Dedifferentiated amniotic fluid mesenchymal stem cell (primary cell): ENCODE measurements around the gene KRTAP5-11.
"Not testable (repeated sequence)": the region's sequence is repeated elsewhere in the genome, so short reads cannot be mapped to it uniquely, and the experiment has no call there.

Experiments used
- DNase-seq: peaks from one replicate; pipeline ENCODE4 v3.0.0-alpha.2; 2016; ENCODE audit errors: extremely low spot score

Gene KRTAP5-11, protein sequence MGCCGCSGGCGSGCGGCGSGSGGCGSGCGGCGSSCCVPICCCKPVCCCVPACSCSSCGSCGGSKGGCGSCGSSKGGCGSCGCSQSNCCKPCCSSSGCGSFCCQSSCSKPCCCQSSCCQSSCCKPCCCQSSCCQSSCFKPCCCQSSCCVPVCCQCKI

DNA sequence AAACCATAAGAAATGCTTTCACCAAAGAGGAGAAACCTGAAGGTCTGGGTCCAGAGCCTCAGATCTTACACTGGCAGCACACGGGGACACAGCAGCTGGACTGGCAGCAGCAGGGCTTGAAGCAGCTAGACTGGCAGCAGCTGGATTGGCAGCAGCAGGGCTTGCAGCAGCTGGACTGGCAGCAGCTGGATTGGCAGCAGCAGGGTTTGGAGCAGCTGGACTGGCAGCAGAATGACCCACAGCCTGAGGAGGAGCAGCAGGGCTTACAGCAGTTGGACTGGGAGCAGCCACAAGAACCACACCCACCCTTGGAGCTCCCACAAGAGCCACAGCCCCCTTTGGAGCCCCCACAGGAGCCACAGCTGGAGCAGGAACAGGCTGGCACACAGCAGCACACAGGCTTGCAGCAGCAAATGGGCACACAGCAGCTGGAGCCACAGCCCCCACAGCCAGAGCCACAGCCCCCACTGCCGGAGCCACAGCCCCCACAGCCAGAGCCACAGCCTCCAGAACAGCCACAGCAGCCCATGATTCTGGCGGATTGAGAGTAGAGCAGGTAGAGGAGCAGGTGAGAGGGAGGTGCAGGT lies at the start of gene KRTAP5-11:
KRTAP5-11 (minus strand) TSS at position 567 of the 587 bp plus-strand sequence; CDS start at position 529, 38 bp downstream.
- no peak for DNase-seq

DNA sequence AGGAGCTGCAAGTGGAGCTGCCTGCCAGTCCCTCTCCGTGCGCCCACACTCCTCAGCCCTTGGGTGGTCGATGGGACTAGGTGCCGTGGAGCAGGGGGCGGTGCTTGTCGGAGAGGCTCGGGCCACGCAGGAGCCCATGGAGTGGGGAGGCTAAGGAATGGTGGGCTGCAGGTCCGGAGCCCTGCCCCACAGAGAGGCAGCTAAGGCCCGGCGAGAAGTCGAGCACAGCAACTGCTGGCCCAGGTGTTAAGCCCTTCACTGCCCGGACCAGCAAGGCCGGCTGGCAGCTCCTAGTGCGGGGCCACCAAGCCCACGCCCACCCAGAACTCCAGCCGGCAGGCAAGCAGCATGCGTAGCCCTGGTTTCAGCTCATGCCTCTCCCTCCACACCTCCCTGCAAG lies 48.9 kb upstream of the KRTAP5-11 start:
- not testable (repeated sequence) for DNase-seq

DNA sequence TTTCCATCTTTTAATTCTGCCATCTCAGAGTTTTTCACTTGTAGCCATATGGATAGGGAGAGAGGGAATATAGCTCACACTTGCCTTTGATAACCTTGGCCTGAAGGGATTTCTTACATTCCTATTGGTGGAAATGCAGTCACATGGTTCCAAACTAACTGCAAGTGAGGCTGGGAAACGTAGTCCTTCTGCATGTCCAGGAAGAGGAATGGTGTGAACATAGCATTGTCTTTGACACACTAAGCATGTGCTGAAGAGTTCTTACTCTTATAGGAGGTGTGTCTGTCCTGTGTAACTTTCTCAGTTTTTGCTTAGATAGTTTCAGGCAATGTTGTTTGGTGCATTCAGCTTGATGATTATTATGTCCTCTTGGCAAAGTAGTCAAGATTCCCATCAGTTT lies 47.4 kb upstream of the KRTAP5-11 start:
- not testable (repeated sequence) for DNase-seq

DNA sequence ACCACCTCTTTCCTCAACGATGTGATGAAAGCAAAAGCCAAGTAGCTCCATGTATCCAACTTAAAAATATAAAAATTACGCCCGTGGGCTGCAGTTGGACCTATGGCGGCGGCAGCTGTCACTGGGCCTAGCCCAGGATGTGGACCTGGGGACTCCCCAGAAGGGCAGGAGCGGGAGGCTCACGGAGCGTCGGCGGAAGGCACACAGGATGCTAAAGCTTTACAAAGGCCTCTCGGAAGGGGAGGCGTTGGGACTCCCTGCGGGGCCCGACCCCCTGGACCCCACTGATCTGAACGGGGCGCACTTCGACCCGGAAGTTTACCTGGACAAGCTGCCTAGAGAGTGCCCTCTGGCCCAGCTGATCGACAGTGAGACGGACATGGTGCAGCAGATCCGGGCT lies 46.3 kb upstream of the KRTAP5-11 start:
- DNase-seq: not testable (repeated sequence)

- not testable (repeated sequence) for DNase-seq
These were observed 40.6 kb upstream of the KRTAP5-11 start for GRCh38 chr11:71623226-71623625.

DNA sequence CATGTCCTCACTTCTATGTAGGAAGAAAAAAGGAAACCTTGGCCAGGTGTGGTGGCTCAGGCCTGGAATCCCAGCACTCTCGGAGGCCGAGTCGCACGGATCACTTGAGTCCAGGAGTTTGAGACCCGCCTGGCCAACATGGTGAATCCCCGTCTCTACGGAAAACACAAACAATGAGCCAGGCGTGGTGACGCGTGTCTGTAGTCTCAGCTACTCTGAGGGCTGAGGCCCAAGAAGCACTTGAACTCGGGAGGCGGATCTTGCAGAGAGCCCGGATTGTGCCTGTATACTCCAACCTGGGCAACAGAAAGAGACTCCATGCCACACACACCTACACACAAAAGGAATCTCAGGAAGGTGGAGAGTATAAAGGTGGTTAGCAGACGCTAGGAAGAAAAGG lies 39.9 kb upstream of the KRTAP5-11 start:
- not testable (repeated sequence) for DNase-seq

DNA sequence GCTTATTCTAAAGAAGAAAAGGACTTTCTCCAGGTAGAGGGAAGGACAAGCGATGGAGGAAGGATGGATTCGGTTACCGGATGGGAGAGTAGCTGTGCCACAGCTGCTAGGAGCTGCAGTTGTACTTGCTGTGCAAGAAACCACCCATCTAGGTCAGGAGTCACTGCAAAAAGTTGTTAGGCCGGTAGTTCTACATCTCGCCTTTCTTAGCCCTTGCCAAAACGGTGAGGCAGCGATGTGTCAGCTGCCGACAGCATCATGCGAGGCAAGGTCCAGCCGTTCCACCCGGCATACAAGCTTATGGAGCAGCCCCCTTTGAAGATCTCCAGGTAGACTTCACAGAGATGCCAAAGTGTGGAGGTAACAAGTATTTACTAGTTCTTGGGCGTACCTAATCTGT lies 32.3 kb upstream of the KRTAP5-11 start:
- not testable (repeated sequence) for DNase-seq

DNA sequence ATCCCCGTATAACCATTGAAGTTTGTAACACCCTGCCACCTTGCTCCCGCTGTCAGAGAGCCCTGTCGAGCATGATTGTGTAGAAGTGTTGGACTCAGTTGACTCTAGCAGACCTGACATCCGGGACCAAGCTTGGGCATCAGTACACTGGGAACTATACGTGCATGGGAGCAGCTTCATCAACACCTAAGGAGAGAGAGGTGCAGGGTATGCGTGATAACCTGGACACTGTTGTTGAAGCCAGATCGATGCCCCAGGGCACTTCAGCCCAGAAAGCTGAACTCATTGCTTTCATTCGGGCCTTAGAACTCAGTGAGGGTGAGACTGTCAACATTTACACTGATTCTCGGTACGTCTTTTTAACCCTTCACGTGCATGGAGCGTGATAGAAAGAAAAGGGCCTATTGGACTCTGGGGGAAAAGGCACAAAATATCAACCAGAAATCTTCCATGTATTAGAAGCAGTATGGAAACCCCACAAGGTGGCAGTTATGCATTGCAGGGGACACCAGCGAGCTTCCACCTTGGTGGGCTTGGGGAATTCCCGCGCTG lies 31.8 kb upstream of the KRTAP5-11 start:
- not testable (repeated sequence) for DNase-seq

DNA sequence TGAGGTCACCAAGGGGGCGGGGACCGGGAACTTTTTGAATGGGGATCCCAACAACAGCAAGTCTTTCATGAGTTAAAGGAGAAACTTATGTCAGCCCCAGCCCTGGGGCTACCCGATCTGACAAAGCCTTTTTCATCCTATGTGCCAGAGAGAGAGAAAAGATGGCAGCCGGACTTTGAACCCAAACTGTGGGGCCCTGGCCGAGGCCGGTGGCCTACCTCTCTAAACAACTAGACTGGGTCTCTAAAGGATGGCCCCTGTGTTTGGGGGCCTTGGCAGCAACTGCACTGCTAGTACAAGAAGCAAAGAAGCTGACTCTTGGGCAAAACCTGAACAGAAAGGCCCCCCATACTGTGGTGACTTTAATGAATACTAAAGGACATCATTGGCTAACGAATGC lies 31.3 kb upstream of the KRTAP5-11 start:
- DNase-seq: not testable (repeated sequence)

GRCh38 chr11:71611218-71611910 lies 28.7 kb upstream of the KRTAP5-11 start:
- DNase-seq: not testable (repeated sequence)

- not testable (repeated sequence) for DNase-seq
These were observed 25.6 kb upstream of the KRTAP5-11 start for GRCh38 chr11:71608272-71608671.

- not testable (repeated sequence) for DNase-seq
These were observed 25.0 kb upstream of the KRTAP5-11 start for GRCh38 chr11:71607520-71608216.

DNA sequence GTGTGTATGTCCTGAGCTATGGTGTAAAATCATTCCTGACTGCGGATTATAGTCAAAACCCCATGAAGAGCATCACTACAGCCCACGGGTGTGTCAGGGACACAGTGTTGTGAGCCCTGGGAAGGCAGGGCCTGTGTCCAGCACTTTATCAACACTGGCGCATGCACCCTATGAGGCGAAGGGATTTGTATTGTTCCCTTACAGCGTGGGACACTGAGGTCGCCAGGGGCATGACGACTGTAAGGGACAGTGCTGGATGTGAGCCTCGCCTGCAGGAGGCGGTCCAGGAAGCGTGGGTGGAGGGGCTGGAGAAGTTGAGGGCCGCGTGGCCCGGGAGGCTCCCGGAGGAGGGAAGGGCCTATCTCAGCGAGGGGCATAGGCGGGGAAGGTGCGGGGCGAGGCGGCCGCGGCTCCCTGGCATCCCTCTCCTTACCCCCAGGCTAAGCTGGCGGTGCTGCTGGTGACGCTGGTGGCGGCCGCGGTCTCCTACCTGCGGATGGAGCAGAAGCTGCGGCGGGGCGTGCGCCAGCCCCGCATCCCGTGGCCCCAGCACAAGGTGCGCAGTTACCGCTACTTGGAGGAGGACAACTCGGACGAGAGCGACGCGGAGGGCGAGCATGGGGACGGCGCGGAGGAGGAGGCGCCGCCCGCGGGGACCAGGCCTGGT lies 24.3 kb upstream of the KRTAP5-11 start:
- not testable (repeated sequence) for DNase-seq

DNA sequence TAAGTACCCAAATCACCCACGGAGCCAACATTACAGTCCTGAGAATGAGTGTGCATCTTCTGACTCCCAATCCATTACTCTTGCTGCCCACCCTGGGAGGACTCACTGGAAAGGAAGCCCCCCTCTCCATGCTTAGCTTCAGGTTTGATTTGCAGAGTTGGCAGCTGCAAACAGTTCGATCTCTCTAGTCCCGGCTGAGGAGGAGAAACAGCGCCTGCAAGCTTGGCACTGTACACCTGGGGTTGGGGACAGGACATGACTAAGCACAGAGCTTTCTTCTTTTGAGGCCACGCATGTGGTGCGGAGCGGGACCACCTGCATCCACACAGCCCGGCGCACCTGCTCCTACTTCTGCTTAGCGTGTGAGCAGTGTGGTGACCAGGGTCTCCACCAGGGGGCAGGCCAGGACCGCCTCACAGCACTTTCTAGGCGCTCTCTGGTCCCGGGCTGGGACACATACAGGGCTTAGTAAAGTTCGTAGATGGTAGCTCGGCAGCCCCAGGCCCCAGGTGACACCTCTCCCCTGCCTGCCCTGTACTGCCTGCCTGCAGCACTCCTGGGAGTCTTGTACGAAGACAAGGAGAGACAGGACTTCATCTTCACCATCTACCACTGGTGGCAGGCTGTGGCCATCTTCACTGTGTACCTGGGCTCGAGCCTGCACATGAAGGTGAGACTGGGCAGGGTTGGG lies 22.3 kb upstream of the KRTAP5-11 start:
- DNase-seq: not testable (repeated sequence)

GRCh38 chr11:71603221-71603620 lies 20.5 kb upstream of the KRTAP5-11 start:
- not testable (repeated sequence) for DNase-seq

GRCh38 chr11:71589546-71589920 lies 6.9 kb upstream of the KRTAP5-11 start:
- DNase-seq: not testable (repeated sequence)

DNA sequence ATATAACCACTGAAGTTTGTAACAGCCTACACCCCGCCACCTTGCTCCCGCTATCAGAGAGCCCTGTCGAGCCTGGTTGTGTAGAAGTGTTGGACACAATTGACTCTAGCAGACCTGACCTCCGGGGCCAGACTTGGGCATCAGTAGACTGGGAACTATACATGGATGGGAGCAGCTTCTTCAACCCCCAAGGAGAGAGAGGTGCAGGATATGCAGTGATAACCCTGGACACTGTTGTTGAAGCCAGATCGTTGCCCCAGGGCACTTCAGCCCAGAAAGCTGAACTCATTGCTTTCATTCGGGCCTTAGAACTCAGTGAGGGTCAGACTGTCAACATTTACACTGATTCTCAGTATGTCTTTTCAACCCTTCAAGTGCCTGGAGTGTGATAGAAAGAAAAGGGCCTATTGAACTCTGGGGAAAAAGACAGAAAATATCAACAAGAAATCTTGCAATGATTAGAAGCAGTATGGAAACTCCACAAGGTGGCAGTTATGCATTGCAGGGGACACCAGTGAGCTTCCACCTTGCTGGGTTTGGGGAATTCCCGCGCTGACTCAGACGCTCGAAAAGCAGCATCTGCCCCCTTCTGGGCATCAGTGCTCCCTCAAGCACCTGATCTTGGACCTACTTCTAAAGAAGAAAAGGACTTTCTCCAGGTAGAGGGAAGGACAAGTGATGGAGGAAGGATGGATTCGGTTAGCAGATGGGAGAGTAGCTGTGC lies 6.3 kb upstream of the KRTAP5-11 start:
- not testable (repeated sequence) for DNase-seq

DNA sequence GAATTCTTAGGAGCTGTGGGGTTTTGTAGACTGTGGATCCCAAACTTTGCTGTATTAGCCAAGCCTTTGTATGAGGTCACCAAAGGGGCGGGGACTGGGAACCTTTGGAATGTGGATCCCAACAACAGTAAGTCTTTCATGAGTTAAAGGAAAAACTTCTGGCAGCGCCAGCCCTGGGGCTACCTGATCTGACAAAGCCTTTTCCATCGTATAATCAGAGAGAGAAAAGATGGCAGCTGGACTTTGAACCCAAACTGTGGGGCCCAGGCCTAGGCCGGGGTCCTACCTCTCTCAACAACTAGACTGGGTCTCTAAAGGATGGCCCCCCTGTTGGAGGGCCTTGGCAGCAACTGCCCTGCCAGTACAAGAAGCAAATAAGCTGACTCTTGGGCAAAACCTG lies 5.6 kb upstream of the KRTAP5-11 start:
- DNase-seq: not testable (repeated sequence)

GRCh38 chr11:71585673-71586072 lies 3.0 kb upstream of the KRTAP5-11 start:
- DNase-seq: not testable (repeated sequence)

GRCh38 chr11:71582969-71583368 lies 294 bp upstream of the KRTAP5-11 start:
- not testable (repeated sequence) for DNase-seq
